ENCODE results near the gene C19orf25.

The C19orf25 gene

GRCh38 chr19:1466018-1466460 is 13.0 kb downstream of the C19orf25 start:
- H3K4me1 ChIP-seq (ENCODE audit: control insufficient read depth in 1 of 2, insufficient read depth in 2 of 2, low read length in 2 of 2): peaks cover 11 to 23% of the 10 kb centered on the region in 2 donors
- H3K27me3 ChIP-seq (ENCODE audit: control insufficient read depth in 1 of 2, insufficient read depth in 2 of 2, low read length in 2 of 2): peaks cover 31 to 36% of the 10 kb centered on the region in 2 donors
- no peaks in the 10 kb centered on the region for H3K36me3 ChIP-seq (ENCODE audit: control insufficient read depth in 1 of 2, insufficient read depth in 2 of 2, low read length in 2 of 2)

GRCh38 chr19:1465191-1466016 is 13.6 kb downstream of the C19orf25 start:
- no peak overlapping the region for H3K4me3 ChIP-seq (ENCODE audit: low read depth in 1 of 2, low read length in 2 of 2)
- no peak overlapping the region for H3K27ac ChIP-seq (ENCODE audit: low read depth, low read length)
- no peaks in the 10 kb centered on the region for H3K36me3 ChIP-seq (ENCODE audit: control insufficient read depth in 1 of 2, insufficient read depth in 2 of 2, low read length in 2 of 2)
- no peak overlapping the region for H3K9ac ChIP-seq (ENCODE audit: low read depth in 1 of 2, low read length in 2 of 2)
- no peaks in the 10 kb centered on the region for H3K9me3 ChIP-seq (ENCODE audit: control insufficient read depth in 1 of 2, low read length in 2 of 2)
- peaks cover 6 to 17% of the 10 kb centered on the region in 2 donors for H3K4me1 ChIP-seq (ENCODE audit: control insufficient read depth in 1 of 2, insufficient read depth in 2 of 2, low read length in 2 of 2)
- H3K27me3 ChIP-seq (ENCODE audit: control insufficient read depth in 1 of 2, insufficient read depth in 2 of 2, low read length in 2 of 2): peaks cover 25 to 32% of the 10 kb centered on the region in 2 donors

More at GRCh38 chr19:1466018-1466460, 13.0 kb downstream of the C19orf25 start:
- Histone ChIP-seq H3K4me3 (ENCODE audit: low read depth in 1 of 2, low read length in 2 of 2) (no peak overlapping the region), H3K27ac (ENCODE audit: low read depth, low read length) (no peak overlapping the region), H3K9ac (ENCODE audit: low read depth in 1 of 2, low read length in 2 of 2) (no peak overlapping the region), H3K9me3 (ENCODE audit: control insufficient read depth in 1 of 2, low read length in 2 of 2) (no peaks in the 10 kb centered on the region)

GRCh38 chr19:1461862-1462261 is 17.2 kb downstream of the C19orf25 start:
- Histone ChIP-seq H3K36me3 (ENCODE audit: control insufficient read depth in 1 of 2, insufficient read depth in 2 of 2, low read length in 2 of 2) (no peaks in the 10 kb centered on the region), H3K4me3 (ENCODE audit: low read depth in 1 of 2, low read length in 2 of 2) (no peak overlapping the region), H3K27ac (ENCODE audit: low read depth, low read length) (no peak overlapping the region), H3K4me1 (ENCODE audit: control insufficient read depth in 1 of 2, insufficient read depth in 2 of 2, low read length in 2 of 2) (peaks cover 0 to 3% of the 10 kb centered on the region in 2 donors), H3K9ac (ENCODE audit: low read depth in 1 of 2, low read length in 2 of 2) (no peak overlapping the region), H3K9me3 (ENCODE audit: control insufficient read depth in 1 of 2, low read length in 2 of 2) (no peaks in the 10 kb centered on the region), H3K27me3 (ENCODE audit: control insufficient read depth in 1 of 2, insufficient read depth in 2 of 2, low read length in 2 of 2) (peaks cover 28 to 35% of the 10 kb centered on the region in 2 donors)

- peaks cover 0 to 12% of the 10 kb centered on the region in 2 donors for H3K4me1 ChIP-seq (ENCODE audit: control insufficient read depth in 1 of 2, insufficient read depth in 2 of 2, low read length in 2 of 2)
- no peak overlapping the region for H3K4me3 ChIP-seq (ENCODE audit: low read depth in 1 of 2, low read length in 2 of 2)
- H3K27me3 ChIP-seq (ENCODE audit: control insufficient read depth in 1 of 2, insufficient read depth in 2 of 2, low read length in 2 of 2): peaks cover 33 to 36% of the 10 kb centered on the region in 2 donors
- H3K36me3 ChIP-seq (ENCODE audit: control insufficient read depth in 1 of 2, insufficient read depth in 2 of 2, low read length in 2 of 2): no peaks in the 10 kb centered on the region
- H3K9me3 ChIP-seq (ENCODE audit: control insufficient read depth in 1 of 2, low read length in 2 of 2): no peaks in the 10 kb centered on the region
- H3K27ac ChIP-seq (ENCODE audit: low read depth, low read length): no peak overlapping the region
- no peak overlapping the region for H3K9ac ChIP-seq (ENCODE audit: low read depth in 1 of 2, low read length in 2 of 2)
These were observed 18.7 kb downstream of the C19orf25 start for GRCh38 chr19:1460033-1460995.

- peaks cover 0 to 17% of the 10 kb centered on the region in 2 donors for H3K4me1 ChIP-seq (ENCODE audit: control insufficient read depth in 1 of 2, insufficient read depth in 2 of 2, low read length in 2 of 2)
- H3K36me3 ChIP-seq (ENCODE audit: control insufficient read depth in 1 of 2, insufficient read depth in 2 of 2, low read length in 2 of 2): no peaks in the 10 kb centered on the region
- H3K27ac ChIP-seq (ENCODE audit: low read depth, low read length): no peak overlapping the region
- no peaks in the 10 kb centered on the region for H3K9me3 ChIP-seq (ENCODE audit: control insufficient read depth in 1 of 2, low read length in 2 of 2)
- H3K4me3 ChIP-seq (ENCODE audit: low read depth in 1 of 2, low read length in 2 of 2): no peak overlapping the region
- no peak overlapping the region for H3K9ac ChIP-seq (ENCODE audit: low read depth in 1 of 2, low read length in 2 of 2)
- peaks cover 33 to 36% of the 10 kb centered on the region in 2 donors for H3K27me3 ChIP-seq (ENCODE audit: control insufficient read depth in 1 of 2, insufficient read depth in 2 of 2, low read length in 2 of 2)
These were observed 19.5 kb downstream of the C19orf25 start for GRCh38 chr19:1459479-1459878.

GRCh38 chr19:1457892-1458291 is 21.1 kb downstream of the C19orf25 start:
- H3K36me3 ChIP-seq (ENCODE audit: control insufficient read depth in 1 of 2, insufficient read depth in 2 of 2, low read length in 2 of 2): no peaks in the 10 kb centered on the region
- peaks cover 0 to 22% of the 10 kb centered on the region in 2 donors for H3K4me1 ChIP-seq (ENCODE audit: control insufficient read depth in 1 of 2, insufficient read depth in 2 of 2, low read length in 2 of 2)
- peaks cover 47 to 50% of the 10 kb centered on the region in 2 donors for H3K27me3 ChIP-seq (ENCODE audit: control insufficient read depth in 1 of 2, insufficient read depth in 2 of 2, low read length in 2 of 2)
- H3K4me3 ChIP-seq (ENCODE audit: low read depth in 1 of 2, low read length in 2 of 2): no peak overlapping the region
- no peak overlapping the region for H3K27ac ChIP-seq (ENCODE audit: low read depth, low read length)
- H3K9ac ChIP-seq (ENCODE audit: low read depth in 1 of 2, low read length in 2 of 2): no peak overlapping the region
- no peaks in the 10 kb centered on the region for H3K9me3 ChIP-seq (ENCODE audit: control insufficient read depth in 1 of 2, low read length in 2 of 2)

- peaks cover 55 to 57% of the 10 kb centered on the region in 2 donors for H3K27me3 ChIP-seq (ENCODE audit: control insufficient read depth in 1 of 2, insufficient read depth in 2 of 2, low read length in 2 of 2)
- no peak overlapping the region for H3K4me3 ChIP-seq (ENCODE audit: low read depth in 1 of 2, low read length in 2 of 2)
These were observed 21.8 kb downstream of the C19orf25 start for GRCh38 chr19:1457031-1457739.

GRCh38 chr19:1456121-1456900 is 22.7 kb downstream of the C19orf25 start:
- no peak overlapping the region for H3K4me3 ChIP-seq (ENCODE audit: low read depth in 1 of 2, low read length in 2 of 2)
- H3K4me1 ChIP-seq (ENCODE audit: control insufficient read depth in 1 of 2, insufficient read depth in 2 of 2, low read length in 2 of 2): peaks cover 0 to 22% of the 10 kb centered on the region in 2 donors
- H3K27ac ChIP-seq (ENCODE audit: low read depth, low read length): no peak overlapping the region
- no peaks in the 10 kb centered on the region for H3K9me3 ChIP-seq (ENCODE audit: control insufficient read depth in 1 of 2, low read length in 2 of 2)
- no peak overlapping the region for H3K9ac ChIP-seq (ENCODE audit: low read depth in 1 of 2, low read length in 2 of 2)
- H3K36me3 ChIP-seq (ENCODE audit: control insufficient read depth in 1 of 2, insufficient read depth in 2 of 2, low read length in 2 of 2): no peaks in the 10 kb centered on the region
- peaks cover 63% of the 10 kb centered on the region in 2 donors for H3K27me3 ChIP-seq (ENCODE audit: control insufficient read depth in 1 of 2, insufficient read depth in 2 of 2, low read length in 2 of 2)

More at GRCh38 chr19:1457031-1457739, 21.8 kb downstream of the C19orf25 start:
- peaks cover 0 to 22% of the 10 kb centered on the region in 2 donors for H3K4me1 ChIP-seq (ENCODE audit: control insufficient read depth in 1 of 2, insufficient read depth in 2 of 2, low read length in 2 of 2)
- H3K9ac ChIP-seq (ENCODE audit: low read depth in 1 of 2, low read length in 2 of 2): no peak overlapping the region
- no peaks in the 10 kb centered on the region for H3K9me3 ChIP-seq (ENCODE audit: control insufficient read depth in 1 of 2, low read length in 2 of 2)
- no peak overlapping the region for H3K27ac ChIP-seq (ENCODE audit: low read depth, low read length)
- no peaks in the 10 kb centered on the region for H3K36me3 ChIP-seq (ENCODE audit: control insufficient read depth in 1 of 2, insufficient read depth in 2 of 2, low read length in 2 of 2)
